ENCODE results near the gene JMJD1C. TPM values are rescaled to one million over a fixed set of nuclear protein-coding genes. Genes with fewer than 3 reads are reported as not detected.
"Not testable (repeated sequence)": the region's sequence is repeated elsewhere in the genome, so short reads cannot be mapped to it uniquely, and the experiment has no call there.

JMJD1C gene
- total and polyA plus RNA-seq, 4 donors, result 21.9 to 108 (median 68.4) TPM

GRCh38 chr10:63153868-63154545 is 311.8 kb downstream of the JMJD1C start:
- WGBS, 2 donors, result 75 to 80% methylated on average over 9 of the region's 9 CpGs
- not testable (repeated sequence) for H3K36me3 ChIP-seq (ENCODE audit: control insufficient read depth in 1 of 2, insufficient read depth in 2 of 2, low read length in 1 of 2)

GRCh38 chr10:63150745-63151144 is 315.0 kb downstream of the JMJD1C start:
- Histone ChIP-seq H3K27me3 (ENCODE audit: control insufficient read depth in 1 of 2, insufficient read depth in 2 of 2, low read length in 1 of 2) (no peaks in the 10 kb centered on the region), H3K36me3 (ENCODE audit: control insufficient read depth in 1 of 2, insufficient read depth in 2 of 2, low read length in 1 of 2) (peaks cover 2% of the 10 kb centered on the region in 2 donors), H3K4me1 (ENCODE audit: control insufficient read depth in 1 of 2, insufficient read depth in 2 of 2, low read length in 2 of 2) (peaks cover 2 to 3% of the 10 kb centered on the region in 2 donors), H3K9me3 (ENCODE audit: control insufficient read depth, low read length) (no peaks in the 10 kb centered on the region), H3K27ac (ENCODE audit: low read depth in 1 of 2, low read length in 2 of 2) (no peak overlapping the region), H3K4me3 (ENCODE audit: low read length in 2 of 2) (no peak overlapping the region)
- intact Hi-C loops (cut with DNase I), result loop anchor here (10.0 kb wide), 2 partner anchors 66 to 336 kb away; partner anchors contain the start of gene EGR2 (in 1 of the 2)
- ATAC-seq (ENCODE audit: low FRiP score), result no peak
- DNase-seq, result no peak
- 95% methylated on average over 4 of the region's 4 CpGs for WGBS, 2 donors

More at GRCh38 chr10:63153868-63154545, 311.8 kb downstream of the JMJD1C start:
- intact Hi-C loops (cut with DNase I), result loop anchor here (10.0 kb wide), 2 partner anchors 69 to 339 kb away; partner anchors contain the start of gene EGR2 (in 1 of the 2)
- not testable (repeated sequence) for H3K4me3 ChIP-seq (ENCODE audit: low read length in 2 of 2); ATAC-seq (ENCODE audit: low FRiP score); H3K27me3 ChIP-seq (ENCODE audit: control insufficient read depth in 1 of 2, insufficient read depth in 2 of 2, low read length in 1 of 2); H3K9me3 ChIP-seq (ENCODE audit: control insufficient read depth, low read length); H3K27ac ChIP-seq (ENCODE audit: low read depth in 1 of 2, low read length in 2 of 2); H3K4me1 ChIP-seq (ENCODE audit: control insufficient read depth in 1 of 2, insufficient read depth in 2 of 2, low read length in 2 of 2); DNase-seq

GRCh38 chr10:63146503-63146902 is 319.3 kb downstream of the JMJD1C start:
- Histone ChIP-seq H3K27me3 (ENCODE audit: control insufficient read depth in 1 of 2, insufficient read depth in 2 of 2, low read length in 1 of 2) (no peaks in the 10 kb centered on the region), H3K9me3 (ENCODE audit: control insufficient read depth, low read length) (no peaks in the 10 kb centered on the region), H3K4me3 (ENCODE audit: low read length in 2 of 2) (no peak overlapping the region), H3K4me1 (ENCODE audit: control insufficient read depth in 1 of 2, insufficient read depth in 2 of 2, low read length in 2 of 2) (peaks cover 2 to 3% of the 10 kb centered on the region in 2 donors), H3K36me3 (ENCODE audit: control insufficient read depth in 1 of 2, insufficient read depth in 2 of 2, low read length in 1 of 2) (no peaks in the 10 kb centered on the region), H3K27ac (ENCODE audit: low read depth in 1 of 2, low read length in 2 of 2) (no peak overlapping the region)
- ATAC-seq (ENCODE audit: low FRiP score) (no peak), DNase-seq (no peak)
- intact Hi-C loops (cut with DNase I), result no loop called here

- DNase-seq, result no peak
- Histone ChIP-seq H3K9me3 (ENCODE audit: control insufficient read depth, low read length) (no peaks in the 10 kb centered on the region), H3K27ac (ENCODE audit: low read depth in 1 of 2, low read length in 2 of 2) (no peak overlapping the region), H3K36me3 (ENCODE audit: control insufficient read depth in 1 of 2, insufficient read depth in 2 of 2, low read length in 1 of 2) (no peaks in the 10 kb centered on the region), H3K4me1 (ENCODE audit: control insufficient read depth in 1 of 2, insufficient read depth in 2 of 2, low read length in 2 of 2) (peaks cover 2 to 3% of the 10 kb centered on the region in 2 donors), H3K27me3 (ENCODE audit: control insufficient read depth in 1 of 2, insufficient read depth in 2 of 2, low read length in 1 of 2) (no peaks in the 10 kb centered on the region), H3K4me3 (ENCODE audit: low read length in 2 of 2) (no peak overlapping the region)
- intact Hi-C loops (cut with DNase I), result no loop called here
- ATAC-seq (ENCODE audit: low FRiP score), result no peak
Observed at GRCh38 chr10:63145782-63146181, 320.0 kb downstream of the JMJD1C start.

- H3K9me3 ChIP-seq (ENCODE audit: control insufficient read depth, low read length), result no peaks in the 10 kb centered on the region
- no peak overlapping the region for H3K27ac ChIP-seq (ENCODE audit: low read depth in 1 of 2, low read length in 2 of 2)
- ATAC-seq (ENCODE audit: low FRiP score), result no peak
- no peaks in the 10 kb centered on the region for H3K27me3 ChIP-seq (ENCODE audit: control insufficient read depth in 1 of 2, insufficient read depth in 2 of 2, low read length in 1 of 2)
- WGBS, 2 donors, result 88 to 91% methylated on average over 5 of the region's 5 CpGs
- DNase-seq, result no peak
- intact Hi-C loops (cut with DNase I), result no loop called here
- H3K36me3 ChIP-seq (ENCODE audit: control insufficient read depth in 1 of 2, insufficient read depth in 2 of 2, low read length in 1 of 2), result peaks cover 0 to 4% of the 10 kb centered on the region in 2 donors
- peaks cover 2 to 3% of the 10 kb centered on the region in 2 donors for H3K4me1 ChIP-seq (ENCODE audit: control insufficient read depth in 1 of 2, insufficient read depth in 2 of 2, low read length in 2 of 2)
- no peak overlapping the region for H3K4me3 ChIP-seq (ENCODE audit: low read length in 2 of 2)
Observed at GRCh38 chr10:63143987-63144386, 321.8 kb downstream of the JMJD1C start.

- intact Hi-C loops (cut with DNase I), result no loop called here
- 92 to 93% methylated on average over 5 to 6 of the region's 6 CpGs for WGBS, 2 donors
- H3K4me1 ChIP-seq (ENCODE audit: control insufficient read depth in 1 of 2, insufficient read depth in 2 of 2, low read length in 2 of 2), result peaks cover 2 to 3% of the 10 kb centered on the region in 2 donors
Observed at GRCh38 chr10:63142136-63142535, 323.6 kb downstream of the JMJD1C start.

GRCh38 chr10:63140077-63140476 is 325.7 kb downstream of the JMJD1C start:
- no peak for DNase-seq
- no peaks in the 10 kb centered on the region for H3K4me1 ChIP-seq (ENCODE audit: control insufficient read depth in 1 of 2, insufficient read depth in 2 of 2, low read length in 2 of 2)
- no peak overlapping the region for H3K4me3 ChIP-seq (ENCODE audit: low read length in 2 of 2)
- ATAC-seq (ENCODE audit: low FRiP score), result no peak
- intact Hi-C loops (cut with DNase I), result no loop called here
- H3K27me3 ChIP-seq (ENCODE audit: control insufficient read depth in 1 of 2, insufficient read depth in 2 of 2, low read length in 1 of 2), result no peaks in the 10 kb centered on the region
- peaks cover 0 to 4% of the 10 kb centered on the region in 2 donors for H3K36me3 ChIP-seq (ENCODE audit: control insufficient read depth in 1 of 2, insufficient read depth in 2 of 2, low read length in 1 of 2)
- H3K27ac ChIP-seq (ENCODE audit: low read depth in 1 of 2, low read length in 2 of 2), result no peak overlapping the region
- WGBS, 2 donors, result 83 to 88% methylated on average over 3 of the region's 3 CpGs
- H3K9me3 ChIP-seq (ENCODE audit: control insufficient read depth, low read length), result no peaks in the 10 kb centered on the region

More at GRCh38 chr10:63142136-63142535, 323.6 kb downstream of the JMJD1C start:
- Histone ChIP-seq H3K27me3 (ENCODE audit: control insufficient read depth in 1 of 2, insufficient read depth in 2 of 2, low read length in 1 of 2) (no peaks in the 10 kb centered on the region), H3K4me3 (ENCODE audit: low read length in 2 of 2) (no peak overlapping the region), H3K9me3 (ENCODE audit: control insufficient read depth, low read length) (no peaks in the 10 kb centered on the region), H3K27ac (ENCODE audit: low read depth in 1 of 2, low read length in 2 of 2) (no peak overlapping the region), H3K36me3 (ENCODE audit: control insufficient read depth in 1 of 2, insufficient read depth in 2 of 2, low read length in 1 of 2) (peaks cover 0 to 4% of the 10 kb centered on the region in 2 donors)
- DNase-seq, result no peak
- no peak for ATAC-seq (ENCODE audit: low FRiP score)

GRCh38 chr10:63137306-63137705 is 328.5 kb downstream of the JMJD1C start:
- no peak for ATAC-seq (ENCODE audit: low FRiP score)
- intact Hi-C loops (cut with DNase I), result loop anchor here in 1 of 2 donors (10.0 kb wide), 2 partner anchors 323 to 703 kb away; partner anchors contain the start of gene EGR2

More at GRCh38 chr10:63137306-63137705, 328.5 kb downstream of the JMJD1C start:
- H3K9me3 ChIP-seq (ENCODE audit: control insufficient read depth, low read length), result no peaks in the 10 kb centered on the region
- H3K4me1 ChIP-seq (ENCODE audit: control insufficient read depth in 1 of 2, insufficient read depth in 2 of 2, low read length in 2 of 2), result no peaks in the 10 kb centered on the region
- 42 to 45% methylated on average over 2 of the region's 2 CpGs for WGBS, 2 donors
- DNase-seq, result no peak
- H3K27ac ChIP-seq (ENCODE audit: low read depth in 1 of 2, low read length in 2 of 2), result no peak overlapping the region
- no peak overlapping the region for H3K4me3 ChIP-seq (ENCODE audit: low read length in 2 of 2)
- H3K27me3 ChIP-seq (ENCODE audit: control insufficient read depth in 1 of 2, insufficient read depth in 2 of 2, low read length in 1 of 2), result no peaks in the 10 kb centered on the region
- H3K36me3 ChIP-seq (ENCODE audit: control insufficient read depth in 1 of 2, insufficient read depth in 2 of 2, low read length in 1 of 2), result peaks cover 0 to 4% of the 10 kb centered on the region in 2 donors
